ENCODE data around the gene TTC7B.

TTC7B gene

GRCh38 chr14:90804292-90805083 is 11.7 kb downstream of the TTC7B start:
- DNase-seq: no peak

- no peak for DNase-seq
Measured at GRCh38 chr14:90803249-90803648, 13.0 kb downstream of the TTC7B start.

- no peak for DNase-seq
Measured at GRCh38 chr14:90799420-90799819, 16.8 kb downstream of the TTC7B start.

GRCh38 chr14:90797919-90798318 is 18.3 kb downstream of the TTC7B start:
- DNase-seq: no peak

GRCh38 chr14:90797451-90797850 is 18.8 kb downstream of the TTC7B start:
- no peak for DNase-seq

- DNase-seq: no peak
Measured at GRCh38 chr14:90796329-90796728, 19.9 kb downstream of the TTC7B start.

- no peak for DNase-seq
Measured at GRCh38 chr14:90795744-90796143, 20.5 kb downstream of the TTC7B start.

- DNase-seq: no peak
Measured at GRCh38 chr14:90791486-90791885, 24.7 kb downstream of the TTC7B start.

GRCh38 chr14:90788031-90788430 is 28.2 kb downstream of the TTC7B start:
- DNase-seq: no peak

- no peak for DNase-seq
Measured at GRCh38 chr14:90785876-90786450, 30.3 kb downstream of the TTC7B start.

GRCh38 chr14:90785471-90785870 is 30.8 kb downstream of the TTC7B start:
- DNase-seq: no peak

- DNase-seq: no peak
Measured at GRCh38 chr14:90784621-90785270, 31.5 kb downstream of the TTC7B start.

- no peak for DNase-seq
Measured at GRCh38 chr14:90783344-90783743, 32.9 kb downstream of the TTC7B start.

GRCh38 chr14:90782892-90783291 is 33.3 kb downstream of the TTC7B start:
- no peak for DNase-seq

- no peak for DNase-seq
Measured at GRCh38 chr14:90781876-90782275, 34.4 kb downstream of the TTC7B start.

GRCh38 chr14:90781344-90781761 is 34.9 kb downstream of the TTC7B start:
- no peak for DNase-seq

- no peak for DNase-seq
Measured at GRCh38 chr14:90780519-90780918, 35.7 kb downstream of the TTC7B start.

GRCh38 chr14:90778571-90779255 is 37.5 kb downstream of the TTC7B start:
- DNase-seq: no peak

GRCh38 chr14:90777830-90778485 is 38.3 kb downstream of the TTC7B start:
- no peak for DNase-seq

- no peak for DNase-seq
Measured at GRCh38 chr14:90777358-90777757, 38.9 kb downstream of the TTC7B start.

GRCh38 chr14:90775441-90775840 is 40.8 kb downstream of the TTC7B start:
- no peak for DNase-seq

- no peak for DNase-seq
Measured at GRCh38 chr14:90774316-90774715, 41.9 kb downstream of the TTC7B start.

- no peak for DNase-seq
Measured at GRCh38 chr14:90773705-90774104, 42.5 kb downstream of the TTC7B start.

Measured in T-helper 9 cell (primary cell).